GM21786 (cell line): ENCODE measurements around the gene DDR2.
"Not testable (repeated sequence)": the region's sequence is repeated elsewhere in the genome, so short reads cannot be mapped to it uniquely, and the experiment has no call there.

ENCODE experiments used
- ATAC-seq: cut with Tn5 transposase; IDR thresholded peaks from one replicate; pipeline ENCODE4 v1.9.1; 2021; ENCODE audit not compliant: unreplicated experiment

DDR2 gene

GRCh38 chr1:162755306-162755705, 123.0 kb downstream of the DDR2 start:
- ATAC-seq, result no peak

DNA sequence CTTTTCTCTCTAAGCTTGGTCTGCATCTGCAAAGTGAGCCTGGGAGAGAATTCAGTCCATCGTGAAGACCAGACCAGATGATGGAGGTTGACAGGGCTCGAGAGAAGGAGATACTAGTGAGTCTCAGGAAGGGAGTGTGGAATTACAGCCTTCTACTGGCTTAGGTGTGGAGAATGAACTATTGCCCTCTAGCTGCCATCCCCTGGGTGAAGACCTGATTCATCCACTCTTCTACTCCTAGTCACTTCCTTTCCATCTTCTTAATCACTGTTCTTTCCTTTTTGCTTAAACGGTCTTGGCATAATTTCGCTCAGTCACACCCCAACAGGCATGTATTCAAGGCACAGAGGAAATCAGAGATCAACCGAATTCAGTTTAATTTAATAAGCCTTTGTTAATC, 124.3 kb downstream of the DDR2 start:
- no peak for ATAC-seq

DNA sequence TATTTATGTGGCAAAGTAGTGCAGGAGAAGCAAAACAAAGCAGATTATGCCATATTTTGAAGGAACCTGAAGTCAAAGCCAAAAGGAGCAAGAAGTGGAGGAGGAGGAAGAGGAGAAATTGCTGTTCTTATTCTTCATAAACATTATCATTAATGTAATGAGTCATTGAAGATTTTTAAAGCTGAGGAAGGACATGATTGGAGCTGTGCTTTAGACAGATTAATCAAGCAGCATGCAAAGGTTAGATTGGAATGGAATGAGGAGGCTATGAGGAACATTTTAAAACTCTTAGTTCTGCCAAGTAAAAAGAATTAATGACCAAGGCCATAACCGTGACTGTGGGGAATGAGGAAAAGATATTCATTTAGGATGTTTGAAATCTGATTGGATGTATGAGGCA, 125.2 kb downstream of the DDR2 start:
- ATAC-seq, result no peak

- ATAC-seq, result no peak
Measured at GRCh38 chr1:162765788-162766187, 133.5 kb downstream of the DDR2 start.

DNA sequence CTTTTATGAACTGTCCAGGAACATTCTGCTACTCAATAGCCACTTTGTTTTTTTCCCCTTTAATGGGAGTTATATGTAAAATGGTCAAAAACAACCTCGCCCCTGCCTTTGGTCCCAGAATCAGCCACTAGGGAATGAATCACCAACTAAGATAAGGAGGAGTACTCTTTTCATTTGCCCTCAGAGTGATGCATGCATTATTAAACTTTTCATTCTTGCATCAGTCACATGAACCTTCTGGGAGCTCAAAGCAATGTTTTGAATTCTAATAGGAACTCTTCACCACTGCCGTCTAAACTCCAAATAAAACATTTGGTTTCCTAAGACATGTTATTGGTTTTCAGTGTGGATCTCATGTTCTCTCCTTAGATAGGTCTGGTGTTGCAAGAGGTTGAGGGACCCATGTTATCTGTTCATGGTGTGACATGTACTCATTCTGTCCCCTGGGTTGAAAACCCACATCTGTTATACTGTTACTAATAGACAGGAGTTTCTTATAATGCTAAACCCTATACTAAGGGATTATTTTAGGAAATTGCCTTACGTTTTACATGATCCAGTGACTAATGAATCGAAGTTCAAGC, 140.4 kb downstream of the DDR2 start:
- no peak for ATAC-seq

DNA sequence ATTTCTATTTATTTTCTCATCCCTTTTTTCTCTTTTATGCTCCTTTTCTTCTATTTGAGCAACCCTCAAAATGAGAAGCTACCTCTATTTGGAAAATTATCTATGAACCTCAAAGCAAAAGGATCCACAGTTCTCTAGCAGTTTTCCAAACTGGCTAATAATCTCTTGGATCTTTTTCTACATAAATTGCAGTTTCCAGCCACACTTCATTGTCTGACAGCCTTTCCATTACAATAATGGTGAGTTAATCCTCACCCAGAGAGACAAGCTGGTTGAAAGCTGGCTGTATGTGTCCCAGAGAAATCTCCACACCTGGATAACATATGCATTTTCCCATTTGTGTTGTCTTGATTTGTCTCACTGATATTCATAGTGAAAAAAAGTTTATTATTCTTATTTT, 141.7 kb downstream of the DDR2 start:
- no peak for ATAC-seq

- ATAC-seq, result no peak
Measured at GRCh38 chr1:162779043-162779442, 146.8 kb downstream of the DDR2 start.

DNA sequence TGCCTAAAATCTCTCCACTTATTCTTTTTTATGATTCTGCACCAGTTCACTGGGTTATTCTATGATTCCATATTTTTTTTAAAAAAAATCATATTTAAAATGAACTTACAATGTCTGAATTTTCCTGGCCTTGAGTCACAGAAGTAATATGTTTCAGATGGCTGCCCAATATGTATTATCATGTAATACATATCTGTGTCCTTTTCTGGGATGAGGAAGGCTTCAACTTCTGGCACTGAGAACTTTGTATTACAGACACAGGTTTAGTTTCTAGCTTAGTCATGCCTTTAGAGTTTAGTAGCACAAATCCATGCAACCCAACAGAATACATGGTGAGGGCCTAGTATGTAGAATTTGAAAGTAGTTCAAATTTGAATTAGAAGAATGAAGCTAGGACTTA, 150.4 kb downstream of the DDR2 start:
- ATAC-seq, result no peak

- not testable (repeated sequence) for ATAC-seq
Measured at GRCh38 chr1:162784926-162785325, 152.7 kb downstream of the DDR2 start.

- ATAC-seq, result not testable (repeated sequence)
Measured at GRCh38 chr1:162788783-162789182, 156.5 kb downstream of the DDR2 start.

DNA sequence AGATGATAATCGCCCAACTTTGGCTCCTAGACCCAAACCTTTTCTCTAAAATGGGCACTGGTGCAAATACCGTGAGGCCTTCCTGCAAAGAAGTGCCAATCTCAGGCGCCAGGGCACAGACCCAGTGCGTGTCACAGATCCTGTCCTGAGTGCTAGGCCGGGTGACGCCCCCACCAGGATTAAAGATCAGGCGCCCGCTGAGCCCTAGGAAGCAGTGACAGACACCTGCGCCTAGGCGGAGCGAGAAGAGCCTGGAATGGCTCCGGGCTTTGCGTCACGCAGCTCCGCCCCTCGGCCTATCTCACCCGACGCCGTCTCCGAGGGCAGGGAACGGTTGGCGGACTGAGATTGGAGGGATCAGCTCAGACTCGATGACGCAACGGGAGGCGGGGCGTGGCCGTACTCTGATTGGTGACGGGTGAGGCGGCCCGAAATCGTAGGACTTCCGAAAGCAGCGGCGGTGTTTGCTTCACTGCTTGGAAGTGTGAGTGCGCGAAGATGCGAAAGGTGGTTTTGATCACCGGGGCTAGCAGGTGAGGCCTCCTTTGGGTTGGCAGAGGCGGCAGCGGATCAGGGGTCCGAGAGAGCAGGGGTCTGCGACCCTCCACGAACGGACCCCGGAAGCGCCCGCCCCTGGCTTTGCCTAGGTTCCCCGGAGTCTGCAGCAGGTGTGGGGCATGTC, 158.2 kb downstream of the DDR2 start, which contains the start of gene HSD17B7:
Gene HSD17B7, plus strand, starts transcription at position 400 of the 682 bp plus-strand sequence. Its CDS starts 99 bp downstream, at position 499.
- peak; percentile 99 for ATAC-seq

- not testable (repeated sequence) for ATAC-seq
Measured at GRCh38 chr1:162790985-162791357, 158.7 kb downstream of the DDR2 start.

- not testable (repeated sequence) for ATAC-seq
Measured at GRCh38 chr1:162794284-162794683, 162.0 kb downstream of the DDR2 start.

- ATAC-seq, result not testable (repeated sequence)
Measured at GRCh38 chr1:162796617-162797279, 164.5 kb downstream of the DDR2 start.

- ATAC-seq, result not testable (repeated sequence)
Measured at GRCh38 chr1:162799995-162800830, 167.9 kb downstream of the DDR2 start.

GRCh38 chr1:162807503-162807902, 175.2 kb downstream of the DDR2 start:
- ATAC-seq, result not testable (repeated sequence)

DNA sequence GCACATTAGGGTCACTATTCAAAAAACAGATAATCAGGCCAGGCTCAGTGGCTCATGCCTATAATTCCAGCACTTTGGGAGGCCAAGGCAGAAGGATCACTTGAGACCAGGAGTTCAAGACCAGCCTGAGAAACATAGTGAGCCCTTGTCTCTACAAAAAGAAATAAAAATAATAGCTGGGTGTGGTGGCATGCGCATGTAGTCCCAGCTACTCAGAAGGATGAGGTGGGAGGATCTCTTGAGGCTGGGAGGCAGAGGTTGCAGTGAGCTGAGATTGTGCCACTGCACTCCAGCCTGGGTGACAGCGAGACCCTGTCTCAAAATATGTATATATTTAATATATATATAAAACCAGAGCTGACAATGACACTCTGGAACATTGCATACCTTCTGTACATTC, 180.1 kb downstream of the DDR2 start:
- ATAC-seq, result not testable (repeated sequence)

GRCh38 chr1:162818136-162818535, 185.9 kb downstream of the DDR2 start:
- ATAC-seq, result not testable (repeated sequence)

DNA sequence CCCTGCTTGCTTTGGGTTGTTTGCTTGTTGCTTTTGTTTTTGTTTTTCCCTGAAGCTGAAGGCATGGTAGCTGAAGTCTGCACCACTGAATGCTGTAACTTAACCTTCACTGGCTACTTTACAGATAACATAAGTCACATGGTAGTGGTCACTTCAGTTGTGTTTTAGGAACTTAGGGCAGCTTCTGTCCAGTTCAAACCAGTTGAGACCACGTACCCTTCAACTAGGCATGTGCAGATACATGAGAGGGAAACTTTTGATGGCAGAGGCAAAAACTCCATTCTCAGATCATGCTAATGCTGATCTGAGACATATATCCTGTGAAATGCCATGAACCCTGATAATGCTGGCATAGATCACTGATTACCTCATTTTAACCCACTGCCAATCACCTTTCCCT, 186.4 kb downstream of the DDR2 start:
- ATAC-seq, result not testable (repeated sequence)

DNA sequence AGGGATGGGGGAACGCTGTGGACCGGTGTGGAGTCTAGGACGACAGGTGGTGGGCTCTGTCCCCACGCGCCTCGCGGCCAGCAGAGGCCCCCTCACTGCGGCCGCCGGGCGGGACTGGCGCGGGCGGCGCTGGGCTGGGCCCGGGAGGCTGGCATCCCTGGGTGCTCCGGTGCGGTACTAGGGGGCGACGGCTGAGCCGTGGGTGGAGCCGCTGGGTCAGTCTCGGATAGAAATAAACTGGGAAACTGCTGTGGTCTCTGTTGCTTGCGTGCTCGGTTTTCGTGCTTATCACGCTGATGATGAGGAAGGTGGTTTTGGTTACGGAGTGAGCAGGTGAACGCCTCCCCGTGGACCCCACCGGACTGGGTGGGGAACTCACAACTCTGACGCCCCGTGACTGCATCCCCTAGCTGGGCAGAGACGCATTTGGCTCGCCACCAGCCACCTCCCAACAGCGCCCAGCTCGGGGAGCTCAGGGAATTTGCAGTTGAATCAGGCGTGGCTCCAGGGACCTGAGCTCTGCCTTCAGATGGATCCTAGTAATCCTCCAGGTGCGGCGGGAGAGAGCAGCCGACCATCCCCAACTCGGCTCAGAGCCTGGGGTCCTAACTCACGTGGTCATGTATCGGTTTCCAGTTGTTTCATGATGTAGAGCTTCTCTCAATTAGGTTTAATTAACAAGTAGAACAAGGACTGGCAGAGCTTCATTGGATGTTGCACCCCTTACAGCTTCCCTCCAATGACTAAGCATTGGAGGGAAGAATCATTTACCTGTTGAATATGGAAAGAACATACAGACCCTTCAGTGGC, 190.3 kb downstream of the DDR2 start:
- no peak for ATAC-seq
